Measurements from ENCODE around the gene SERPINB5.

The SERPINB5 gene

DNA sequence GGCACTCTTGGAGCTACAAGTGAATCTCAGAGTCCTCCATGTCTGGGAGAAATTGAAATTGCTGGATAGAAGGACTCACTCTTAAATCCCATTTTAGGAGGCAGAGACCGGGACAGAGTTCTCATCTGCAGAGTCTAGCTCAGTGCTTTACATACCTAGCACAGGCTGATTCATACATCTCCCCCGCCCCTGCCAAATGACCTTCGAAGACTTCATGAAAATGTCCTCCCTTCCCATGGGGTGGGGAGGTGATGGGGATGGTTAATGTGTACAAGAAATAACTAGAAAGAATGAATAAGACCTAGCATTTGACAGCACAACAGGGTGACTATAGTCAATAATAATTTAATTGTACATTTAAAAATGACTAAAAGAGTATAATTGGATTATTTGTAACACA, 8.2 kb upstream of the SERPINB5 start:
- no peak for DNase-seq (ENCODE audit: low read depth)

DNA sequence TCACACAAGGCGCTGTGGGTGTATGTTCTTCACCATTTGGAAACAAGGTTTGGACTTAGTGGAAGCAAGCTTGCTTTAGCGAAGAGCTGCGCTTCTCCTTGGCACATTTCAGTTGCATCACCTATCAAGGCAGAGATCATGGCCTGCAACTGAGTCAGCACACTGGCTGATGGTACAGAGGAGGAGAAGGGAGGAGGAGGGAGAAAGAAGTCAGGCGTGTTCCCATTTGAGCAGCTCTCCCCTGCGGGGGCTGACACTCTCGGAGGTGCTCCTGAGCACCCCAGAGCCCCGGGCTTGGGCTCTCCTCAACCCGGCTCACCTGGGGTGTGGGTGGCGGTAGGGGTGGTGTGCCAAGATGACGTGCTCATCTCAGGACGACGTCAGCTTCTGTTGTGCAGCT, 6.0 kb upstream of the SERPINB5 start:
- DNase-seq (ENCODE audit: low read depth) = no peak

DNA sequence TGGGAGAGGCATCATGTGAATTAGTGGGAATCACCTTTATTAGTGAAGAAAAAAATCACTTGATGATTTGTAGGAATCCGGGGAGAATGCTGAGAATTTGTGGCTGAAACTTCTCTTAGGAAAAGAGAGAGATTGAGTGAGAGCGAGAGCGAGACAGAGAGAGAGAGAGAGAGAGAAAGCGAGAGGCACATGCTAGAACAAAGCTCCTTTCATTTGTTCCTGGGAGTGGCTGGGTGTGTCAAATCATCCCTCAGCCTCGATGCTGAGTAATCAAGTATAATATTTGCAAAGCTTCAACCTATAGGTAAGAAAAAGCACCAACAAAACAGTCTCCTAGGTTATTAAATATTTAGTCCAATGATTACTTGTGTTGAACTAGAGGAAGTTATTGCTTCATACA, 4.4 kb upstream of the SERPINB5 start:
- no peak for DNase-seq (ENCODE audit: low read depth)

DNA sequence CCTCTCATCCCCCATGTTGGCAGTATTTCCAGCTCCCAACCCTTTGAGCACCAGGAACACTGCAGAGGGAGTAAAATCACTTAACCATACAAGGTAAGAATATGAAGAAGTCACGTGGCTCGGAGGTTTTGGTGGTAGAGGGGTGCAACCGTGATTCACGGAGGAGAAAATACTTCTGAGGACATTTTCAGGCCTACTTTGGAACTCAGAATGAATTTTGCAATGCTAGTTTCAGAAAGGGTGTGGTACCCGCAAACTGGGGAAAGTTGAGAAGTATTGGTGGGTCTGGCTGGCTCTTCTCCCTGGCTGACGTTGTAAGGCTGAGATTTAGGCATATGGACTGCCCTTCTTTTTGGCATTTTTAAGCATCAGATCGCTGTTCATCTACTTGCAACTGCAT, 442 bp downstream of the SERPINB5 start:
- no peak for DNase-seq (ENCODE audit: low read depth)

DNA sequence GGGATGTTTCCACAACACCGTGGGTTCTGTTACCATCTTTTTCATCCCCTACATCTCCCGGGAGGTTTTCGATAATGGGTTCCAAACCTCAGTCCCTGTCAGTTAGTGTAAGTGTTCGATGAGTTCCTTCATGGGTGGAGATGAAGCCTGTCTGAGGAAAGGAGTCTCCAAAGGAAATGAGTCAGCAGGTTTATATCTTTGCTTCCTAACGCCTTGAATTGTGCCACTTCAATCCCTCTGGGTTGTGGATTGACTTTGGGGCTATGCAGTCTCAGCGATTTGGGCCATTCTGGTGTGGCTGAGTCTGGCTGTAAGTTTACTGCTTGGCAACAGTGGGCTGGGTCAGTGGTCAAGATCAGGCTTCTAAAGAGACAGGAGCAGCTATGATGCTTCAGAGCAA, 1.2 kb downstream of the SERPINB5 start:
- no peak for DNase-seq (ENCODE audit: low read depth)

DNA sequence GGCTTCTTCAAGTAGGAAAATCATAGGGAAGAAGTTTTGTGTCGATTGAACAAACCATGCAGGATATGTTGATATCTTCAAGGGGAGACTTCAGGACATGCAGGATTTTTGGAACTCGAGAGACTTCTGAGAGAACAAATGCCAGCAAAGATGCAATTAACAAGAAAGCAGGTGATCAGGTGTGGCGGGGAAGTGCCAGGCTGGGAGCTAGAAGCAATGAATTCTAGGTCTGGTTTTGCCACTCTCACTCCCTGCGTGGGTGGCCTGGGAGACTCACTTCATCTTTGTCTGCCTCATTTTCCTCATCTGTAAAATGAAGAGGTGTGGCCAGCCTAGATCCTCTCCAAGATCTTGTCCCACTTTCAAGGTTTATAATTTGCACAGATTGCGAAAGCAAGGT, 3.1 kb downstream of the SERPINB5 start:
- no peak for DNase-seq (ENCODE audit: low read depth)

DNA sequence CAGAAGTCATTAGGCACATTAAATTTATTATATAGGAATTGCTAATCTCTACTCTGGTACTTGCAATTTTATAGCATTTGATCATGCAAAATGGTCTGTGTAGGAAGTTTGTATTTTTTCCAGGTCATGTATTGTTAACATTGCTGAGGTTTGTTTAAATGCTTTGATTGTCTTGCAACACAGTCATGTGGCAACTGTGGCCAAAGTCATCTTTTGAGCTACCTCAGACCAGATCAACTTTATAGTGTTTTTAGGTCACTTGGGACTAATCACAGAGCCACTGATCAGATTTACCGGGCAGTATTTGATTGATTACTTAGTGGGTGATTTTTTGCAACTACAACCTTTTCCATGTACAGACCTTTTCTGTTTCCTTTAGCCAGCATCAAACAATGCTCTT, 3.7 kb downstream of the SERPINB5 start:
- DNase-seq (ENCODE audit: low read depth) = no peak

DNA sequence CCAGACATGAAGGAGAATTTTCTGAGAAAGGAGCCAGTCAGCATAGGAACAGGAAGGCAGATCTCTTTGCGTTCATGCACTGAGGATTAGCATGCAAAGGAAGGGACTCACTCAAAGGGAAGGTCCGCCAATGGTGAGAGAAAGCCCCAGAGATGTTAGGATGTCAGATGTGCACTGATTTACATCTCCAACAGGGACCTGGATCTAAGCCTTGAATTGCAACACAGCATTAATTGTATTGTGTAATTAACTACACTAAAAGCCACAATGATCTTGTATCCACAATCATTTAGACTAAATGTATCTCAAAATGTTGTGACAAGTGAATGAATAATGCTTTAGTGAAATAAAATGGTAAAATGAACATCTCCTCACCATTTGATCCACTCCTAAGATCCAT, 4.2 kb downstream of the SERPINB5 start:
- no peak for DNase-seq (ENCODE audit: low read depth)

DNA sequence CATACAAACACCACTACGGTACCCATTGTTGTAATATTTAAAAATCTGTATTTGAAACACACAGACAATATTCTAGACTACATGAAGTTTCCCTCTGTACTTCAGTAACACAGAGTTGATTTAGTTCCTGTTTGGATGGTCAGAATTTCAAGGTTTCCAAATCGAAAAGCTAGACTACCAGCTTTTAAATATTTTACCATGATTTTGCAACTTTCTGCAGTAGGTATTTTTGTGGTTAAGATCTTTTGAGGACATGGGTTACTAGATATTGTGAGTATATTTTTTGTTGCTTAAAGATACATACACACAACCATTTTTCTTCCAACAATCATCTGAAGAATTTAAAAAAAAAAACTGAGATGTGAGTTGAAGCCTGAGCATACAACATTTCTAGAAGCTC, 10.9 kb downstream of the SERPINB5 start:
- no peak for DNase-seq (ENCODE audit: low read depth)

DNA sequence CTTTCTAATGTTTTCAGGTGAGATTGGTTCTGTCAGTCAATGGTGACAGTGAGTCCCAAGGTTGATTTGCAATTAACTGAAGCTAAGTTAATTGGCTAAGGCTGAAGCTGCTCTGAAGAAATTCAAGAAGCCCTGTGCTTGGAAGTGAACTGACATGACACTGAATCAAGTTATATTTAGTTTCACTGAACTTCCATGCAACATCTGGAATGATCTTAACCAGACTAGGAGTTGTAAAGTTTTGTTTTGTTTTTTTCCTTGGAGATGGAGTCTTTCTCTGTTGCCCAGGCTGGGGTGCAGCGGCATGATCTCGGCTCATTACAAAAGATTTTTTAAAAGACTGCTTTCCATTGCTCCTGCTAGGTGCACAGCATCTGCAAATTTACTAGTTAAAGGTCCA, 11.4 kb downstream of the SERPINB5 start:
- no peak for DNase-seq (ENCODE audit: low read depth)

DNA sequence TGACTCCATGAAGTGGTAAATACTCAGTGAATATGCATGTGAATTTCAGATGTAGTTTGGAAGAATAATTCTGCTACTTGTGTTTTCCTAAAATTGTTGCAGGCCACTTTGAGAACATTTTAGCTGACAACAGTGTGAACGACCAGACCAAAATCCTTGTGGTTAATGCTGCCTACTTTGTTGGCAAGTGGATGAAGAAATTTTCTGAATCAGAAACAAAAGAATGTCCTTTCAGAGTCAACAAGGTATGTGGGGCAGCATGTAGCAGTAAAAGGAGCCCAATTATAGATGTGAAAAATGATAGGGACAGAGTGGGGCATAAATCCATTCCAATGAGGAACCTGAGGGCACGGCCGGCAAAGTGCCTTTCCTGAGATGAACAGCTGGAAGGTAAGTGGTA, 16.1 kb downstream of the SERPINB5 start:
- DNase-seq (ENCODE audit: low read depth) = no peak

DNA sequence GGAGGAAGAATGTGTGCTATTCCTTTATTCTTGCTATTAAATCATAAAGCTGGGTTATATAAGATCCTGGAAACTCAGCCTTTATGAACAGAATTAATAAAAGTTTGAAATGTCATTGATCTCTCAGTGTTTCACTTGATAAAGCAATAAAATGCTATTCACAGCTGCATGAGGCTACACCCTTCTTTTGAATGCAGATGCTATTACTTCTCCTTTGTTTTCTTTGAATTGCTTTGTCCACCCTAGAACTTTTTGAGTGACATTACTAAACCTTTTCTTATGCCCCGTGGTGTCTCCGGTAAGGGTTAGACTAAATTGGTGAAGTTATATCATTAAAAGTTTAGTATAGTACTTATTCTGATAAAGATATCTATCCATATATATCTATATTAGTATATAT, 18.9 kb downstream of the SERPINB5 start:
- DNase-seq (ENCODE audit: low read depth) = no peak

DNA sequence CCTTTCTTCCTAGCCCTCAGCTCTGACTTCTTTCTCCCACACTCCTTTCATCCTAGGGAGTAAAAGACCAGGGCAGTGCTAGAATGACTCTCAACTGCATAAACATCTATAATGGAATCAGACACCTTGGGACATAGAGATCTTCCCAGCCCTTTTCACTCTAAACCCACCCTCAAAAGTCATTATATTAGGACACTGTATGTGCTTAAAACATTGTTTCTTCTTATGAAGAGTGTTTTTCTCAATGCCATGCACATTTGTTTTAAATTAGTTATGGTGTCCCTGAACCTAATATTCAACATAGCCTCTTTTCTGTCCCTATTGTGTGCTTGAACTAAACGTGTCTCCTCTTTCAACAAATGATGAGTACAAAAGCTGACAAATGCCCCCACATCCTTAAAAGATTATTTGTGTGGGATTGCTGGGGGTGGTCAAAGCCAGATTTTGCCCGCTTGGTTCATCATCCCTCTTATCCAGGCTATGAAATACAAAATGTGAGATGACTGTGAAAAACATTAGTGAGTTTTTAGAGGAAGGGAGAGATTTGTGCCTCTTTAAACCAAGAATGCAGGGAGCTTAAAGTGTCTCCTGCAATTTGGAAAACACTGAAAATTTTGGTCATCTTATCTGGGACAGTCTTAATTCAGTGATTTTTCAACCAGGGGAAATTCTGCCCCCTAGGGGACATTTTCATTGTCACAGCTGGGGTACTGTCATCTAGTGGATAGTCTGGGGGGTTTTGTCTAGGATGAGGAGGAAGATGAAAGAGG, 29.0 kb downstream of the SERPINB5 start:
- DNase-seq (ENCODE audit: low read depth) = no peak

DNA sequence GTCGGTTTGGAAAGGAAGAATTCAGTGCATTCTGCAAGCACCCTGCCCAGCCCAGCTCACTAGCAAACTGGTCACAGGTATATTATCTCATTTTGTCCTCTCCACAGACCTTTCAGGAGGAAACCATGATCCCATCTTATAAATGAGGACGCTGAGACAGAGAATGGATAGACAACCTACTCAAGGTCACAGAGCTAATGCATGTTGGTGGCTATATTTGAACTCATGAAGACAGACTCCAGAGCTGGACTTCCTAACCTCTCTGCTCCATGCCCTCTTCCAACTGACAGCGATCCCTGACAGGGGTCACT, 29.5 kb downstream of the SERPINB5 start:
- DNase-seq (ENCODE audit: low read depth) = no peak

DNA sequence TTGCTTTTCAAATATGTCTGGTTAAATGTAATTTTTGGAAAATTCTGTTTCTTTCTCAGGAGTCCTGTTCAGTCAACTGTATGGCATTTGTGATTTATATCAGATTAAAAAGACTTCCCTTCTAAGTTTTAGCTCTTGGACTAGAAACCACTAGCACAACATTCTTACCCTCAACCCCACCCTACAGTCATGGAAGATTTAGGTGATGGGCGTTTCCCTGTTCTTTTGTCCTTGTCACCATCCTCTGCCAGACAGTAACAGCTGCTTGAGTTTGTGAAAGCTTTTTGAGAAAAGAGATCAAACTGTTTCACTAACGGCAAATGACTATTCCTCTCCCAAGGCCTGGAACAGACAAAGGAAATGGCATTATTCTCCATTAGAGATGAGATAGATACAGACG, 31.8 kb downstream of the SERPINB5 start:
- DNase-seq (ENCODE audit: low read depth) = no peak

DNA sequence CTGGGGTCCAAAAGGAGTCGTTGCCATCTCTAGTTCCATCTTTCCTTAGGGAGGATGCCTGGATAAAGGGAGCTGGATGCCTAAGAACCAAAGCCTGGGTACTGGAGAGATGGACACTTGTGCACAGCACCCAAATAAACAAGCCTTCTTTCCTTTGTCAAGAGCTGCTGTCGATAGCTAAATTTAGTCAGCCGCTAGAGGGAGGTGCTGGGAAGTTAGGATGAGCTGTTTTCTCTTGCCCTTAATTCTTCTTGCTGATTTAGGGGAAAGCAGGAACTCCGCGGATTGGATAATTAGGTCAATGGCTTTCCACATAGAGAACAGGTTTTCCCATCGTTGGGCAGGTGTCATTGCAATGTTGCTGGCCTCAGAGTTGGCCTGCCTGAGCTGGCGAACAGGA, 34.5 kb downstream of the SERPINB5 start:
- no peak for DNase-seq (ENCODE audit: low read depth)

DNA sequence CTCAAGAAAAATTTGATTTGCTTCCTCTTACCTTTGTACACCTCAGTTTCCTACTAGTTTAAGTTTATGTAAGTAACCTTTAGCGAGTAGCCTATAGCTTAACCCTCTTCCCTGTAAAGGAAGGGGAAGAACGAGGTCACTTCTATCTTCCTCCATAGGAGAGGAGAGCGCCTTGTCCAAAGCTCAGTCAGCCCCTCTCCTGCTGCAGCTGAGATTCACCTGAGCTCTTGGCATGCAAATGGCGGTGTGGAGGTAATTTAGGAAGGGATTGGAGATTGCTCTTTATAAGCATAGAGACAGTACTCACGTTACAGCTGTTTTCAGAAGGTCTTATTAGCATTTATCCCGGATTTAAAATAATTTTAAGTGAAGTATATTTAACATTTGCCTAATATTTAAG, 37.6 kb downstream of the SERPINB5 start:
- DNase-seq (ENCODE audit: low read depth) = no peak

DNA sequence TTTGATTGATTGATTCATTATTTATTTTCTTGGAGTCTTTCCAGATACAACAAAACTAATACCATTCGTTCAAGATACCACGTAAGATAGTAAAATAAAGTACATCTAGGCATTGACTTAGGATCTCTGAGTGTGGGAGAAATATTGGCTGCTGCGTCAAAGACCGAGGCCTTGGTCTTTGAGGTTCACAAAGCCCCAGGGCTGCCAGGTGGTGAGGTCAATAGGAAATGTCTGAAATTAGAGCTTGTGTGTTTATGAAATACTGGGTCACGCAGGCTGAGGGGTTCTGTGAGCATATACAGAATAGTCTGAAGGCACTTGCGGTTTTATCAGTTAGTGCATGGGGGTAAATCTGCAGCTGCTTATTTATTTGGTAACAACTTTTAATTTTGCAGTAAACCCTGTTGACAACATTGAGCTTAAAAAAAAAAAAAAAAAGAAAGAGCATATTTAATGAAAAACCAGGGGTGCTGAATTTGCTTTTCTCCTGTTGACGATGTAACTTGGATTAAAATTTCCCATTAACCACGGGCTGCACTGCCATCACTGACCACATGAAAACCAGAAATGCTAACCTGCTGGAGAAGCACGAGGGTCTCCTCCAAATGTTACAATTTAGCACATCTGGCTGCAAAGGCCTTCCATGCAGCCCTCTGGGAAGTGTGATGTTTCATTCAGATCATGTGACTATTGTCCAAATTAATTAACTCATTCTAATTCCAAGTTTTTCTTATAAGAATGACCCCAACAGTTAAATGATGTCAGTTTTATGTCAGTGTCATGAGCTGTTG, 38.3 kb downstream of the SERPINB5 start:
- no peak for DNase-seq (ENCODE audit: low read depth)

DNA sequence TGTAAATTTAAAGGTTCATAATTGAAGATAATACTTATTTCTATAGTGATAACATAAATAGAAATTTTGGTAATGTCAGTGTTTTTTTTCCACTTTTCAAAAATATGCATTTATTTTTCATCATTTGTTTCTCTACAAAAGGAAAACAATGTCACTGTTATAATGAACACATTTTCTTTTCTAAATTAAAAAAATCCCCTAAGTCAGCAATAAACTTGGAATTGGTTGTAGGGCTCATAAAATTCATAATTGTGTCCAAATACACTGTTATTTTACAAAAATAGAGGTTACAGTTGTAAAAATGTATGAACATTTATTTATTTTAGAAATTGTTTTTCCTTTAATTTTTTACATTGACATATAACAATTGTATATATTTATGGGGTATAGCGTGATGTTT, 39.0 kb downstream of the SERPINB5 start:
- no peak for DNase-seq (ENCODE audit: low read depth)

DNA sequence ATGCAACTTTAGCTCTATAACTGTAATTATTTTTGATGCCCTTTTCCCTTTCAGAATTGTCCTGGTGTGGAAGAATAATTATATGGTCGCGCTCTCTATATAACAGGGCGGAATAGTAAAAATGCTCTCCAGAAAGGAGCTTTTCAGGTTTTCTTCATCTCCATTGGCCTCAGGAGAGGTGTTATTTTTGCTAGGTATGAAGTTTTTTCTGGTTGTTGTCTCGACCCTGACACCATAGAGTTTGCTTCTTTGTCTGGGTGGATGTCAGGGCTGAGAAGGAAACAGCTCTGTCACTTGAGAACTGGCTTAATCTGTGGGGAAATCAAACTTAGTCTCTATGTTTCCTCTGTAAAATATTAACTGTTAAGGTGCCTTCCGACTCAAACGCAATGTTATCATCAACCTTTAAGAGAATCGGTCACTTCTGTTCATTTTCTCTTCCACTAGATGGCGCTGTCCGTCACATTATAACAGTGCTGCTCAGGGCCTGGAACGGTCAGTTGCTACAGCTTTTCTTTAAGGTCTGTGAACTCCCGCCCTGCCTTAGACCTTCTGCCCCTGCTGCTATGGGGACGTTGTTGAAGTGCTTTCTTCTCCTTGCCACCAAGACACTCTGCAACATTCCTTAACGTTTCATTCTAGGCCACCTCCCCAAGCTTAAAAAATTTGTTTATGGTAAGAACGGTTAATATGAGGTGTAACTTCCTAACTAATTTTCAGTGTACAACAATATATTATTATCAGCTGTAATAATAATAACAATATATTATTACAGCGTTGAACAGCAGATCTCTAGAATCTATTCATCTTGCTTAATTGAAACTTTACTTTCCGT, 41.6 kb downstream of the SERPINB5 start:
- peak; percentile 36 for DNase-seq (ENCODE audit: low read depth)

DNA sequence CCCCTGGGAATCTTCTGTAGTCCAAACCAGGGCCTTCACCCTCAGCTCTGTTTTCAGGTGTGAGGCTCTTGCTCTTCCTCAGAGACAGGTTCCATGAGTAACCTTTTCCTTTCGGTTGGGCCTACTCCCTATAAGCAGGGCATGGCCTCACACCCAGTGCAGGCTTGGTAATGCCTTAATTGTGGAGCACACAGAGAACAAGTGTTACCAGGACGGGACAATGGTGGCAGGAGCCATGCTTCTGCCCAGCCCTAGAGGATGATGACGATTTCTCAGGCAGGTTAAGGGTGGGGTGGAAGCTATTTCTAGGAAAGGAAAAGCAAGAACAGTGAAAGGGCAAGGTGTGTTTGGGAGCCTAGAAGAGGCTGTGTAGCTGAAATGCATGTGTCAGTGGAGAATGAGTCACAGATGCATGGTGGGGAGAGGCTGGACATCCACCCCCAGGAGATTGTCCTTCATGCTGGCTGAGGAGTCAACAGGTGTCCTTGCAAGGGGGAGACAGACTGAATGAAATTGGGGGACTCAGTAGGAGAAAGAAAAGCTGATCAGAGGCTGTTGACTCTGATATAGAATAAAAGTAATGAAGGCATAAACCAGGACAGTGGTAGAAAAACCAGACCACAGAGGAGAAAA, 43.4 kb downstream of the SERPINB5 start:
- no peak for DNase-seq (ENCODE audit: low read depth)

DNA sequence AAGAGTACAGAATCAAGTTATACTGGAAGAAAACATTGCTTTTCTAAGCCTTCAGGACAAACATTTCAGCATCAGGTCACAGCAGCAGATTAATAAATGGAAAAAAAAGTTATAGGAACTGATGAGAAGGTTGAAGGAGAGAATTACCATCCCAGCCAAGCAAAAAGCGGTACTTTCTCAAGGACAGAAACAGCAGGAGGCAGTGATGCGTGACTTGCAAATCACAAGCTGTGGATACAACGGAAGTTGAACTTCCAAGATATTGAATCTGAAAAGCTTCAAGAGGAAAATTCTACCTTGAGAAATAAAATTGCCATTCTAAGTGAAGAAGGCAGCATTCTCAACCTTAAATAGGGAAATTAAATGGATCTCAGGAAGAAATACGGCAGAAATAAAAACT, 46.9 kb downstream of the SERPINB5 start:
- no peak for DNase-seq (ENCODE audit: low read depth)

DNA sequence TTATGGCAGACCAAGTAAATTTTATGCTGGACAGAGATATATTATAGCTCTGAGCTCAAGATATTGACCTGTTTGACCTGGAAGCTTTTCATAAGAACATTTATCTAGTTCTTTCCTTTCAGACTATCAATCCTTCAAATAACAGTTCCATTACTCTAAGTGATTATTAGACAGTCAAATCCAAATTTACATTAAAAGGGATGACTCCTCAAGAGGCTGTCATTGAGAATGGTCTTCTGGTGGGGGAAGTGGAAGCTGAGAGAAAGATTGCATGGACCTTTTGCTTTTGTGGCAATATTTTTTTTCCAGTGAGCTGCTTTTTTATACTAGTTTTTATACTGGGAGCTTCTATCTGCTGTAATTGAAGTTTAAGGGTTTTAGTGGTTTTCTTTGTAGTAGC, 50.5 kb downstream of the SERPINB5 start:
- no peak for DNase-seq (ENCODE audit: low read depth)
